ENCODE data around the gene EYA2. TPM values are rescaled to one million over a fixed set of nuclear protein-coding genes. Genes with fewer than 3 reads are reported as not detected.

The EYA2 gene
- total RNA-seq, 1 donor from 2014 or later, result 8.1 TPM

DNA sequence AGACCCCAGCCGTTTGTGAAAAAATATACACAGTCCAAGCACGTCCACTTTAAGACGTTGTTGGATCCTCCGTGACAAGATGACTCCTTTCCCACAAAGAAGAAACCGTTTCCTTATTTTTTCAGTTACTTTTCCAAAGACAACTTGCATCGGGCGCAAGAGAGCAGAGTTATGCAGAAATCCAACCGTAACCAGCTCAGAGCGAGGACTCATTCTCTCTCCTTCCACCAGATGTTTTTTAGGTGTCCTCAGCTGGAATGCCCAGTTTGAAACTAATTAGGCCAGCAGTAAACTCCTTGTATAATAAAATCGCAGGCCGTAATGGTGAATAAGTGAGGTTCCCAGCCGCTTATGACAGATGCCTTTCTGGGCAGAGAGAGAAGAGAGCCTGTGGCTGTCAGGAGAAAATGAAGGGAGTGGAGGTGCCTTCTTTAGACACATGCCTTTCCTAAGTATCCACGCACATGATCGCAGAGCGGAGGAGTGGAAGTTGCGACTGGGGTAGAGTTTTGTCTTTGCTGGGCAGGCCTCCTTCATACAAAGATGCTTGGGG is 2.8 kb downstream of the EYA2 start:
- no peak for TF ChIP-seq CTCF (conservative IDR thresholded peaks at IDR 0.05)
- H3K27me3 Mint-ChIP-seq, result peaks cover 82% of the 10 kb centered on the region
- H3K27ac Mint-ChIP-seq, result no peak overlapping the region
- no peak overlapping the region for H3K4me3 Mint-ChIP-seq
- H3K4me1 Mint-ChIP-seq (ENCODE audit: unreplicated experiment), result peaks cover 28% of the 10 kb centered on the region
- no peaks in the 10 kb centered on the region for H3K9me3 Mint-ChIP-seq
- DNase-seq (ENCODE audit: extremely low spot score, unreplicated experiment), result no peak
- H3K36me3 Mint-ChIP-seq, result no peaks in the 10 kb centered on the region

- Mint-ChIP-seq H3K27me3 (peaks cover 73% of the 10 kb centered on the region), H3K36me3 (no peaks in the 10 kb centered on the region), H3K4me3 (no peak overlapping the region), H3K9me3 (no peaks in the 10 kb centered on the region), H3K4me1 (ENCODE audit: unreplicated experiment) (peaks cover 32% of the 10 kb centered on the region), H3K27ac (no peak overlapping the region)
- DNase-seq (ENCODE audit: extremely low spot score, unreplicated experiment), result no peak
- no peak for TF ChIP-seq CTCF (conservative IDR thresholded peaks at IDR 0.05)
Measured at GRCh38 chr20:46898423-46898822, 3.8 kb downstream of the EYA2 start.

DNA sequence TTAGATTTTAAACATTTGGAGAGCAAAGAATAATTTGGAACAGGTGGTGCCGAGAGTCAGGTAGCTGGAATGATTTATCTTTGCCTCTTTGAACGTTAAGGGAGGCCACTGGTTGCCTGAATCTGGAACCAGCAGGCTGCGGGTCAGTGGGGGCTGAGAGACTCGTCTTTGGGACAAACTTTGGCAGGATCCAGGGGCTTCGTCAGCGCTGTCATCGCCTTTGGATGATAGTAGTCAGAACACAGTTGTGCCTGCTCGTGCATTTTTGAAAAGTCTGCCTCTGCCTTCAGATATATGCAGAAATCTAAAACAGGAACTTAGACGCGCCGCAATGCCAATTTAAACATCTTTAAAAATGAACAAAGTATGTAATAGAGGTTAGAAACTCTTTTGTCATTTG is 5.0 kb downstream of the EYA2 start:
- H3K4me1 Mint-ChIP-seq (ENCODE audit: unreplicated experiment), result peaks cover 33% of the 10 kb centered on the region
- peaks cover 63% of the 10 kb centered on the region for H3K27me3 Mint-ChIP-seq
- DNase-seq (ENCODE audit: extremely low spot score, unreplicated experiment), result no peak
- peak overlapping the region; percentile 21 for H3K4me3 Mint-ChIP-seq
- no peaks in the 10 kb centered on the region for H3K36me3 Mint-ChIP-seq
- no peaks in the 10 kb centered on the region for H3K9me3 Mint-ChIP-seq
- H3K27ac Mint-ChIP-seq, result no peak overlapping the region
- TF ChIP-seq CTCF (conservative IDR thresholded peaks at IDR 0.05), result no peak

GRCh38 chr20:46900086-46900485 is 5.4 kb downstream of the EYA2 start:
- H3K9me3 Mint-ChIP-seq, result no peaks in the 10 kb centered on the region
- peaks cover 63% of the 10 kb centered on the region for H3K27me3 Mint-ChIP-seq
- TF ChIP-seq CTCF (conservative IDR thresholded peaks at IDR 0.05), result no peak
- no peak overlapping the region for H3K4me3 Mint-ChIP-seq
- H3K27ac Mint-ChIP-seq, result no peak overlapping the region
- H3K4me1 Mint-ChIP-seq (ENCODE audit: unreplicated experiment), result peaks cover 33% of the 10 kb centered on the region
- DNase-seq (ENCODE audit: extremely low spot score, unreplicated experiment), result no peak
- no peaks in the 10 kb centered on the region for H3K36me3 Mint-ChIP-seq

DNA sequence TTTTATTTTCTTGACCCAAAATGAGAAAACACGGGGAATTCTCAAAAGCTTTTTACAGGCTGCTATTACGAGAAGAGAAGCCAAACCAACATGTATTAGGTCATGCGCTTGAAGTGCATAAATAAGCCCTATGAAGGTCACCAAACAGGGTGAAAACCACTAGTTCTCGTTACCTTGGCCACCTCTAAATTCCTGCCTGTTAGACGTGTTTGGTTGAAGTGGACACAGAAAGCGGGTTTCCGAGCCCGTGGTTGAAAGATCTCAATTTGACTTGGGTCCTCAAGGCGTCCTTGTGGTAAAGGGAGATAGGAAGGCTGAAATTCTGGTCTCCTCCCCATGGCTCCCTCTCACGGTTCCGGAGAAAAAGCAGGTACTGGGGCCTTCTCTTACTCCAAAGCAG is 6.2 kb downstream of the EYA2 start:
- peaks cover 31% of the 10 kb centered on the region for H3K4me1 Mint-ChIP-seq (ENCODE audit: unreplicated experiment)
- no peak overlapping the region for H3K27ac Mint-ChIP-seq

More for the DNA sequence above, 6.2 kb downstream of the EYA2 start:
- DNase-seq (ENCODE audit: extremely low spot score, unreplicated experiment), result no peak
- TF ChIP-seq CTCF (conservative IDR thresholded peaks at IDR 0.05), result no peak
- H3K36me3 Mint-ChIP-seq, result no peaks in the 10 kb centered on the region
- no peak overlapping the region for H3K4me3 Mint-ChIP-seq
- H3K27me3 Mint-ChIP-seq, result peaks cover 56% of the 10 kb centered on the region
- no peaks in the 10 kb centered on the region for H3K9me3 Mint-ChIP-seq

Measured in type B pancreatic cell (in vitro differentiated cells).